GM19438 (cell line): ENCODE results near the gene AP5Z1.
"Not testable (repeated sequence)": the region's sequence is repeated elsewhere in the genome, so short reads cannot be mapped to it uniquely, and the experiment has no call there.

ENCODE experiments used
- ATAC-seq: cut with Tn5 transposase; IDR thresholded peaks from one replicate; pipeline ENCODE4 v1.9.1; 2021; ENCODE audit warnings: low read depth; ENCODE audit not compliant: unreplicated experiment

The AP5Z1 gene

GRCh38 chr7:4785371-4785770 lies 9.9 kb downstream of the AP5Z1 start:
- no peak for ATAC-seq

GRCh38 chr7:4786015-4786414 lies 10.6 kb downstream of the AP5Z1 start:
- ATAC-seq: no peak

- no peak for ATAC-seq
These were observed 12.1 kb downstream of the AP5Z1 start for GRCh38 chr7:4787541-4787940.

DNA sequence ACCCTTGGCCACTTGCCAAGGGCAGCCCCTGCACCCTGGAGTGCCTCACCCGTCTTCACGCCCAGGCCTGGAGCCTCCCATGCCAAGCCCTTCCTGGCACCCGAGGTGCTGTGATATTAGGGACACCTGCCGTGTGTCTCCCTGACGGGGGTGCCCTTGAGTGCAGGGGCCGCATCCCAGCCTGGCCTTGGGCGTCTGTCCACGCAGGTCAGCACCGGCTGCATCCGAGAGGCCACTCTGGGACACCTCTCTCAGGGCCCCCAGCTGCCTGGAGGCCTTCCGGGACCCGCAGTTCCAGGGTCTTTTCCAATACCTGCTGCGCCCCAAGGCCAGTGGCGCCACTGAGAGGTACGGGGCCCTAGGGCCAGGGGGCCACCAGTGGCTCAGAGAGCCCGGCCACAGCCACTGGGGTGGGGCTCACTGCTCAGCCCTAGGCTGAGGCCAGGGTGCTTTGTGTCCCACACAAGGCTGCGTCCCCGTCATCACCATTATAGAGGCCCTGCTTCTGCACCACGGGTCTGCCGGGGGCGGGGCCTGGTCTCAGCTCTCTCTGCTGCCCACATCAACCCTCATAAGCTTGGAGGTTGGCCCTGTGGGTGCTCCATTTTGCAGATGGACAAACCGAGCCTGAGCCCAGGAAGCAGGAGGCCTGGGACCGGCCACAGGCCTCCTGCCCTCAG lies 12.7 kb downstream of the AP5Z1 start:
- no peak for ATAC-seq

DNA sequence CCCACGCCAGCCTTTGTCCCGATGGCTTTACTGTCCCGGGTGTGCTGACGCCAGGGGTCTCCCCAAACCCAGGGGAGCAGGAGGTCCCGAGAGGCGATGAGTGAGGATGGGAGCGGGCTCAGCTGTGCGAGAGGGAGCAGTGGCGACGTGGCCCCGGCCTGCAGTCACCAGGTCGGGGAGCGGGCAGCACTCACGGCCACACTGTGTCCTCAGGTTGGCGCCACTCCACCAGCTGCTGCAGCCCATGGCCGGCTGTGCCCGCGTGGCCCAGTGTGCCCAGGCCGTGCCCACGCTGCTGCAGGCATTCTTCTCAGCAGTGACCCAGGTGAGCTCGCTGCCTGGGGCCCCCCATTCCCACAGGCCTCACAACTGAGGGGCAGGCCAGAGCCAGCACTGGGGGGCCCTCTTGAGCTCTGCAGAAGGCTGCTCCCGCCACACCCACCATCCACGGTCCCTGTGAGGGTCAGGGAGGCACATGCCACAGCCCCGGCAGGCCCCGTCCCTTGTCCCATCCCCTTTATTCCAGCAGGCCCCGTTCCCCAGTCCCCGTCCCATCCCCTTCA lies 13.3 kb downstream of the AP5Z1 start:
- no peak for ATAC-seq

DNA sequence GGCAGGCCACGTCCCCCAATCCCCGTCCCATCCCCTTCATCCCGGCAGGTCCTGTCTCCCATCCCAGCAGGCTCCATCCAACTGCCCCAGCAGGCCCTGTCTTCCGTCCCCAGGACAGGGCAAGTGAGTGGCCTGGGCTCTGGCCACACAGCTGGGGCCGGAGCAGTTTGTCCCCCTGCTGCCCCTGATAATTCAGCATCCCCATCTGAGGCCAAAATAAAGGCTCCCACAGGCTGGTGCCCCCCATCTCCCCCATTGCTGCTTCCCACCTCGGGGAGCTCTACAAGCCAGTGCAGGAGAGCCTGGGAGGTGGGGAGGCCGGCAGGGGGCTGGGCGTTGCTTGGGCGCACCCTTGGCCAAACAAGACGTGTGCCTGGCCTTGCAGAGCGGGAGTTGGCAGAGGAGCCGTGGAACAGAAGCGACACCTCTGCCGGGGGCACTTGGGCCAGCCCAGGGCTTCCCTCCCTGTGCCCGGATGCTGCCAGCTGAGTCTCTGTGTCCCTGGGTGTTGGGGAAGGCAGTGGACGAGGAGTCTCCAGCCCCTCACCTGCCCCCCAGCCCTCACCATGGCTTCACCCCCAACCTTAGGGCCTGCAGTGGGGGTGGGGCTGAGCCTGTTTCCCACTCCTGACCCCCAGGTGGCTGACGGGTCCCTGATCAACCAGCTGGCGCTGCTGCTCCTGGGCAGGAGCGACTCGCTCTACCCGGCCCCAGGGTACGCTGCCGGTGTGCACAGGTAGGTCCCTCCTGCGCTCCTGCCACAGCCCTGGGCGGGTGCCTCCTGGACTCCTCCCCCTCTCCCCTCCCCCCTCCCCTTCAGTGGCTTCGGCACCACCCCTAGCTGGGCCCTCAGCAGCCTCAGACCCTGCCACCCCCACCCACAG lies 14.0 kb downstream of the AP5Z1 start:
- no peak for ATAC-seq

GRCh38 chr7:4790078-4790465 lies 14.6 kb downstream of the AP5Z1 start:
- no peak for ATAC-seq

DNA sequence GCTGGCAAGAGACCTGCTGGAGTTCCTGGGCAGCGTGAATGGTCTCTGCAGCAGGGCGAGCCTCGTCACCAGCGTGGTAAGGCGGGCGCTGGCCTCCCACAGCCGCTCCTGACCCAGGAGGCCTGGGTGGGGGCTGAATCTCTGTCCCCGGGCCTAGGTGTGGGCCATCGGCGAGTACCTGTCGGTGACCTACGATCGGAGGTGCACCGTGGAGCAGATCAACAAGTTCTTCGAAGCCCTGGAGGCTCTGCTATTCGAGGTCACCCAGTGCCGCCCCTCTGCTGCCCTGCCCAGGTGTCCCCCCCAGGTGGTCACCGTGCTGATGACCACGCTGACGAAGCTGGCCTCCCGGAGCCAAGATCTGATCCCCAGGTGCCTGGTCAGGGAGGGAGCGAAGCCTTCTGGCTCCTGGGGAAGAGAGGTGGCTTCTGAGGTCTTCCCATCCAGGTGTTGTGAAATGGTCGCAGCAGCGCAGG lies 15.1 kb downstream of the AP5Z1 start:
- ATAC-seq: no peak

- no peak for ATAC-seq
These were observed 15.8 kb downstream of the AP5Z1 start for GRCh38 chr7:4791101-4791737.

DNA sequence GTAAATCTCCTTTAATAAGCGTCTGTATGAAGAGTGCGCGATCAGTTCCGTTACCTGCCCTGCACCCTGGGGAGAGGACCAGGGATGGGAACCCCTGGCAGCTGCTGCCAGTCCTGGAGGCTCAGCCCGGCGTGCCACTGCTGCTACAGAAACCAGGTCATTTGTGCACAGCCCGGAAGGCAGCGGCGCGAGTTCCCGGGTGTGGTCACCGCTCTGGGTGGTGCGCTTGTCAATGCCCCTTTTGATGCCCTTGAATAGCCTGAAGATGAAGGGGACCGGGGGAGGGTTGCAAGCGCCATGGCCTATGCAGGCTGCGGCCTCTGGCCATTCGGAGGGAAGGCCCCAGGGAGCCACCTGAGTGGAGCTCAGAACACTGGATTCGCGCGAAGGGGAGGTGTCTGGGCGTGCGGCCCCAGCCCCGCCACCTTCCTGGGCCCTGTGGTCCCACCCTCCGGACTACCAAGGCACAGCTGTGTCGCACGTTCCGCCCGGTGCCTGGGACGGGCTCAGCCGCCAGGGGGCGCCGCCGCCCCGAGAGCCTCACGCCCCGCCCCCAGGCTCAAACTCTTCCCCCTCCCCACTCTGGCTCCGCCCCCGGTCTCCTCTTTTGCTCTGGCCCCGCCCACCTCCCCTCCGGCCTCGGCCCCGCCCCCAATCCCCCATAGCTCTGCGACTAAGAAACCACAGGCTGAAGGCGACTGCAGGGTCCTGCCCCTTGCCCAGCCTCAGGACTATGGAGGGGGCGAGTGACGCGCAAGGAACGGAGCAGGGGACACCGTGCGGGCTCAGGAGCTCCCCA lies 16.5 kb downstream of the AP5Z1 start:
- ATAC-seq: peak; percentile 67

DNA sequence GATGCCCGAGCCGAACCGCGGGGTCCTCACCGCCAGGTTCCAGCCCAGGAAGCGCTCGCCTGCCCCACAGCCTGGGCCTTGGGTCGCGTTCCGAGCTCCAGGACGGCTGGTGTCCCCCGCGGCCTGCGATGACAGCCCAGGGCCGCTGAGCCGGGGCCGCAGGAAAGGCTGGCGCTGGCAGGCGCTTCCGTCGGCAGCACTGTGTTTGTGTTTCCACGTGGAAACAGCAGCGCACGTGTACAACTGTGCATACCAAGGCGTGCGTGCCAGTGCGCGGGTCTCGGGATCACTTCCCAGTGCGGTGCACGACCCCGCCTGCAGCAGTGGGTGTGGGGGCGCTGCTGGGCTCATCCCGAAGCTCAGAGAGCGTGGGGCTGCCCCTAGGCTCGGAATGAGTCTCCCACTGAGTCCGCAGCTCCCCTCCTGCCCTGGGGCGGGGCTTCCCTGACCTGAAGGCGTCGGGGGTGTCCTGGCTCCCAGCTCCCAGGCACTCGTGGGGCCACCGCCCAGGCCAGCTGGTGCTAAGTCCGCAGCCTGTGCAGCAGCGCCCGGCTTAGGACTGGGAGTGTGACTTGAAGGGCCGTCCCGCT lies 17.2 kb downstream of the AP5Z1 start:
- ATAC-seq: peak; percentile 20

DNA sequence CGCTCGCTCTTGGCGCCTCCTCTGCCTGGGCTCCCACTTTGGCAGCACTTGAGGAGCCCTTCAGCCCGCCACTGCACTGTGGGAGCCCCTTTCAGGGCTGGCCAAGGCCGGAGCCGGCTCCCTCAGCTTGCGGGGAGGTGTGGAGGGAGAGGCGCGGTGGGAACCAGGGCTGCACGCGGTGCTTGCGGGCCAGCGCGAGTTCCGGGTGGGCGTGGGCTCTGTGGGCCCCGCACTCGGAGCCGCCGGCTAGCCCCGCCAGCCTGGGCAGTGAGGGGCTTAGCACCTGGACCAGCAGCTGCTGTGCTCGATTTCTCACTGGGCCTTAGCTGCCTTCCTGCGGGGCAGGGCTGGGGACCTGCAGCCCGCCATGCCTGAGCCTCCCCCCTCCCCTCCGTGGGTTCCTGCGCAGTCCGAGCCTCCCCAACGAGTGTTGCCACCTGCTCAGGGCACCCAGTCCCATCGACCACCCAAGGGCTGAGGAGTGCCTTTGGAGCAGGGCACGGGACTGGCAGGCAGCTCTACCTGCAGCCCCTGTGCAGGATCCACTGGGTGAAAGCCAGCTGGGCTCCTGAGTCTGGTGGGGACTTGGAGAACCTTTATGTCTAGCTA lies 18.1 kb downstream of the AP5Z1 start:
- not testable (repeated sequence) for ATAC-seq

- not testable (repeated sequence) for ATAC-seq
These were observed 18.7 kb downstream of the AP5Z1 start for GRCh38 chr7:4794171-4794570.

- ATAC-seq: no peak
These were observed 19.3 kb downstream of the AP5Z1 start for GRCh38 chr7:4794591-4795350.

DNA sequence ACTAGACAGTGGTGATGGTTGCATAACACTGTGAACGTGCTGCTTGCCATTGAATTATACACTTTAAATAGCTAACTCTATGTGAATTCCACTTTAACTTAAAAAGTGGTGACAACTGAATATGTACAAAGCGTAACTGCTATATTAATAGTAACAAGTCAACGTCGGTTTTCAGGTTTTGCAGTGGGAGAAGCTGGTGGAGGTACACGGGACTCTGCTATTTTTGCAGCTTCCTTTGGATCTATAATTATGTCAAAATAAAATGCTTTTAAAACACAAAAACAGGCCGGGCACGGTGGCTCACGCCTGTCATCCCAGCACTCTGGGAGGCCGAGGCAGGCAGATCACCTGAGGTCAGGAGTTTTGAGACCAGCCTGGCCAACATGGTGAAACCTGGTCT lies 21.0 kb downstream of the AP5Z1 start:
- no peak for ATAC-seq

DNA sequence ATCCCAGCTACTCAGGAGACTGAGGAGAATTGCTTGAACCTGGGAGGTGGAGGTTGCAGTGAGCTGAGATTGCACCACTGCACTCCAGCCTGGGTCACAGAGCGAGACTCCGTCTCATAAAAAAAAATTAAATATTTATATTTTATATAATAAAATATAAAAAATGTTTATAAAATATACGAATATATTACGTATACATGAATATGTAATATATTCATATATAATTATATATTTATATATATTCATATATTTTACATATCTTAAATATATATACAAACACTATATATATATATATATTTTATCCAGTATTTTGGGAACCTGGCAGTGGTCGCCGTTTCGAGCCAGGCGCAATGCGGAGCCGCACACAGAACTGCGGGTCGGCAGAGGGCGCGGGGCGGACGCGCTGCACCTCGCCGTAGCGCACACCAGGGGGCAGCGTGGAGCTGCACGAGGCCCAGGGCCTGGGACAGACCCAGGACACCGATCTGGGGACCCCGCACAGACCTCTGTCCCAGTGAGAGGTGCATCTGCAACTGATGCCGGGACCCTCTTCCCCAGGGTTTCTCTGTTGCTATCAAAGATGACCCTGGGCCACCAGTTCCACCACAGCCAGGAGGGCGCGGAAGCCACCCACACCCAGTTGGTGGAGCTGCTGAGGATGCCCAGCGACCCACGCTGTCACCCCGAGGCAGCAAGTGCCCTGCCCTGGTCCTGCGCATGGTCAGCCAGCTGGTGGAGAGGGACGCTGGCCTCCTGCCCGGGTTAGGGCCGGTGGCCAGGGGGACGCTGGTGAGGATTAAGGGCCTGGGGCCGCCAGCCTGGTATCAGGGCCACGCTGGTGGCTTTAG lies 22.7 kb downstream of the AP5Z1 start:
- peak; percentile 60 for ATAC-seq

- ATAC-seq: no peak
These were observed 23.3 kb downstream of the AP5Z1 start for GRCh38 chr7:4798706-4799235.
